MCF 10A (cell line): ENCODE data around the gene EFNB3. TPM values are rescaled to one million over a fixed set of nuclear protein-coding genes. Genes with fewer than 3 reads are reported as not detected.
A peak's percentile ranks its signal among the peaks of the same experiment; 100 is the strongest.

Source experiments
- Bru-seq: library from RNA; stranded (reverse); fragments of 400-500 nt; gene quantifications from one replicate; lab custom pipeline; 2021; lab: Mats Ljungman, UMichigan
- BruChase-seq, 2 experiments: library from RNA; stranded (reverse); fragments of 400-500 nt; gene quantifications; one replicate each; lab custom pipeline; 2021; lab: Mats Ljungman, UMichigan
- BruUV-seq: library from RNA; stranded (reverse); fragments of 400-500 nt; replicated peaks from 2 replicates; lab custom pipeline; 2021; lab: Mats Ljungman, UMichigan
- CTCF ChIA-PET: fragments of 300-600 bp; sonication (Branson Sonifier 250); formaldehyde crosslinking; extraction: SDS; loops from one replicate; lab custom pipeline; 2021; ENCODE audit warnings: antibody characterized with exemption, inconsistent platforms; lab: Yijun Ruan, JAX
- POLR2A ChIA-PET: fragments of 300-600, 350-650 bp; sonication (Branson Sonifier 250); formaldehyde crosslinking; extraction: SDS; loops from one replicate; lab custom pipeline; 2020; ENCODE audit warnings: antibody characterized with exemption, inconsistent platforms; lab: Yijun Ruan, JAX
- DNase-seq: peaks from one replicate; pipeline ENCODE4 v3.0.0-alpha.2; 2018; ENCODE audit not compliant: unreplicated experiment
- H3K27ac Mint-ChIP-seq: one replicate; pipeline ENCODE4 v1.8.0; 2022; ENCODE audit warnings: mild to moderate bottlenecking, low read depth, mixed read lengths; ENCODE audit not compliant: unreplicated experiment
- H3K27me3 Mint-ChIP-seq: one replicate; pipeline ENCODE4 v1.8.0; 2022; ENCODE audit warnings: mixed read lengths; ENCODE audit not compliant: insufficient read depth, unreplicated experiment
- H3K36me3 Mint-ChIP-seq: one replicate; pipeline ENCODE4 v1.8.0; 2022; ENCODE audit warnings: mild to moderate bottlenecking, moderate library complexity, mixed read lengths; ENCODE audit not compliant: insufficient read depth, unreplicated experiment
- H3K4me1 Mint-ChIP-seq: one replicate; pipeline ENCODE4 v1.8.0; 2022; ENCODE audit warnings: mixed read lengths; ENCODE audit not compliant: insufficient read depth, unreplicated experiment
- H3K4me3 Mint-ChIP-seq: one replicate; pipeline ENCODE4 v1.8.0; 2022; ENCODE audit warnings: mild to moderate bottlenecking, moderate library complexity, mixed read lengths; ENCODE audit not compliant: unreplicated experiment
- H3K9me3 Mint-ChIP-seq: one replicate; pipeline ENCODE4 v1.8.0; 2022; ENCODE audit warnings: mixed read lengths; ENCODE audit not compliant: unreplicated experiment
- intact Hi-C: fragments of 100-400 bp; cut with micrococcal nuclease; formaldehyde crosslinking; loops from 2 replicates; pipeline ENCODE4 v1.14.1; 2022
- long read RNA-seq: library from polyadenylated mRNA; stranded (forward); transcript quantifications from one replicate; pipeline ENCODE4 v2.0.0, GENCODE V29; 2022
- total RNA-seq: library from RNA; stranded (reverse); gene quantifications from 2 replicates; pipeline ENCODE4 v1.2.3, GENCODE V29; 2022
- TF ChIP-seq, protein P1 (sequence below): fragments of 200-600 bp; IDR thresholded peaks from one replicate; pipeline ENCODE4 v1.8.0; 2022; ENCODE audit warnings: antibody characterized with exemption, mild to moderate bottlenecking; ENCODE audit not compliant: unreplicated experiment

Gene EFNB3, protein sequence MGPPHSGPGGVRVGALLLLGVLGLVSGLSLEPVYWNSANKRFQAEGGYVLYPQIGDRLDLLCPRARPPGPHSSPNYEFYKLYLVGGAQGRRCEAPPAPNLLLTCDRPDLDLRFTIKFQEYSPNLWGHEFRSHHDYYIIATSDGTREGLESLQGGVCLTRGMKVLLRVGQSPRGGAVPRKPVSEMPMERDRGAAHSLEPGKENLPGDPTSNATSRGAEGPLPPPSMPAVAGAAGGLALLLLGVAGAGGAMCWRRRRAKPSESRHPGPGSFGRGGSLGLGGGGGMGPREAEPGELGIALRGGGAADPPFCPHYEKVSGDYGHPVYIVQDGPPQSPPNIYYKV
- total RNA-seq, result 1.3 and 1.4 TPM in 2 replicates
- percentile 15 among the genes with signal in this experiment for Bru-seq, nascent RNA
- percentile 36 among the genes with signal in this experiment for BruChase-seq, experiment 1, labeled RNA remaining after a 6-hour chase
- percentile 31 among the genes with signal in this experiment for BruChase-seq, experiment 2, labeled RNA remaining after a 2-hour chase
- long read RNA-seq, partial matches to known transcripts, result 1 of 2 reads
- long read RNA-seq, other reads (novel, unspliced or antisense), result 0 of 2 reads

DNA sequence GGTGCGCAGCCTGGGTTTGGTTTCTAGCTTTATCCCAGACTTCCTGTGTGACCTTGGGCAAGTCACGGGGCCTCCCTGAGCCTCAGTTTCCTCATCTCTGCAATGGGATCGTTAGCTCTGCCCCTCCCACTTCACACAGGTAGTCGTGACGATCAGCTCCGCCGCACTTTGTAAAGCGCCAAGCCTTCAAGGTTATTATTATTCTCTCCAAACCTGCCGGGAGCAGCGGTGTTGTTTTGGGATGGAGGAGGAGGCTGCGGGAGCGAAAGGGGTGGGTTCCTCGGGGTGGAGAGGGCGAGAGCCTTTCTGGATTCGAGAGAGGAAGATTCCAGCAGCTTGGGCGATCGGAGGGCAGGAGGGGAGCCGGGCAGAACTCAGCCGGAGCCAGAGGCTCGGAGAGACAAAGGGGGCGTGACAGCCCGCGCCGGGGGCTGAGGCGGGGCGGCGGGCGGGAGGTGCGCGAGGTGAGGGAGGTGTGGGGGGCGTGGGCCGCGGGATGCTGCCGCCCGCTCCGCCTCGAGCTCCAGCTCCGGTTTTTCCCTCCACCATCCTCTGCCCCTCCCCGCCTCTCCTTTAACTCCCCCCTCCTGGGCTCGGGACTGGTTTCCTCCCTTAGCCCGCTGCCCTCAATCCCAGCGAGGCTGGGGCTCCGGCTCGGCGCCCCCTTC is at the start of gene EFNB3:
Gene EFNB3 (plus strand): TSS at position 602 of the 668 bp plus-strand sequence. CDS start 397 bp downstream, outside the sequence.
- Mint-ChIP-seq H3K27me3 (peaks cover 23% of the 10 kb centered on the region), H3K4me1 (peaks cover 6% of the 10 kb centered on the region), H3K9me3 (no peaks in the 10 kb centered on the region), H3K27ac (no peak within 1 kb of the TSS), H3K36me3 (peaks cover 11% of the 10 kb centered on the region), H3K4me3 (peak within 1 kb of the TSS; percentile 76)
- POLR2A ChIA-PET, result interaction anchor here (0.9 to 3.7 kb wide), 2 partner anchors 12 to 18 kb away, joined by 3 to 18 read pairs; partner anchors contain the start of genes DNAH2 and TP53
- CTCF ChIA-PET, result interaction anchor here (0.5 to 2.4 kb wide), 3 partner anchors 12 to 286 kb away, joined by 3 to 11 read pairs (median 3); partner anchors contain the start of gene DNAH2
- TF ChIP-seq, protein P1, sequence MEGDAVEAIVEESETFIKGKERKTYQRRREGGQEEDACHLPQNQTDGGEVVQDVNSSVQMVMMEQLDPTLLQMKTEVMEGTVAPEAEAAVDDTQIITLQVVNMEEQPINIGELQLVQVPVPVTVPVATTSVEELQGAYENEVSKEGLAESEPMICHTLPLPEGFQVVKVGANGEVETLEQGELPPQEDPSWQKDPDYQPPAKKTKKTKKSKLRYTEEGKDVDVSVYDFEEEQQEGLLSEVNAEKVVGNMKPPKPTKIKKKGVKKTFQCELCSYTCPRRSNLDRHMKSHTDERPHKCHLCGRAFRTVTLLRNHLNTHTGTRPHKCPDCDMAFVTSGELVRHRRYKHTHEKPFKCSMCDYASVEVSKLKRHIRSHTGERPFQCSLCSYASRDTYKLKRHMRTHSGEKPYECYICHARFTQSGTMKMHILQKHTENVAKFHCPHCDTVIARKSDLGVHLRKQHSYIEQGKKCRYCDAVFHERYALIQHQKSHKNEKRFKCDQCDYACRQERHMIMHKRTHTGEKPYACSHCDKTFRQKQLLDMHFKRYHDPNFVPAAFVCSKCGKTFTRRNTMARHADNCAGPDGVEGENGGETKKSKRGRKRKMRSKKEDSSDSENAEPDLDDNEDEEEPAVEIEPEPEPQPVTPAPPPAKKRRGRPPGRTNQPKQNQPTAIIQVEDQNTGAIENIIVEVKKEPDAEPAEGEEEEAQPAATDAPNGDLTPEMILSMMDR, result no peak
- intact Hi-C loops, result no loop called here
- no TSS peak for BruUV-seq
- DNase-seq, result peak; percentile 28

- CTCF ChIA-PET, result no interaction called here
- H3K27ac Mint-ChIP-seq, result no peak overlapping the region
- POLR2A ChIA-PET, result no interaction called here
- H3K4me1 Mint-ChIP-seq, result peaks cover 13% of the 10 kb centered on the region
- DNase-seq, result no peak
- H3K36me3 Mint-ChIP-seq, result peaks cover 5% of the 10 kb centered on the region
- no TSS peak for BruUV-seq
- TF ChIP-seq, protein P1, result no peak
- H3K27me3 Mint-ChIP-seq, result peaks cover 66% of the 10 kb centered on the region
- intact Hi-C loops, result no loop called here
- H3K9me3 Mint-ChIP-seq, result no peaks in the 10 kb centered on the region
- H3K4me3 Mint-ChIP-seq, result no peak overlapping the region
These were observed 49.5 kb upstream of the EFNB3 start for GRCh38 chr17:7655541-7655840.

DNA sequence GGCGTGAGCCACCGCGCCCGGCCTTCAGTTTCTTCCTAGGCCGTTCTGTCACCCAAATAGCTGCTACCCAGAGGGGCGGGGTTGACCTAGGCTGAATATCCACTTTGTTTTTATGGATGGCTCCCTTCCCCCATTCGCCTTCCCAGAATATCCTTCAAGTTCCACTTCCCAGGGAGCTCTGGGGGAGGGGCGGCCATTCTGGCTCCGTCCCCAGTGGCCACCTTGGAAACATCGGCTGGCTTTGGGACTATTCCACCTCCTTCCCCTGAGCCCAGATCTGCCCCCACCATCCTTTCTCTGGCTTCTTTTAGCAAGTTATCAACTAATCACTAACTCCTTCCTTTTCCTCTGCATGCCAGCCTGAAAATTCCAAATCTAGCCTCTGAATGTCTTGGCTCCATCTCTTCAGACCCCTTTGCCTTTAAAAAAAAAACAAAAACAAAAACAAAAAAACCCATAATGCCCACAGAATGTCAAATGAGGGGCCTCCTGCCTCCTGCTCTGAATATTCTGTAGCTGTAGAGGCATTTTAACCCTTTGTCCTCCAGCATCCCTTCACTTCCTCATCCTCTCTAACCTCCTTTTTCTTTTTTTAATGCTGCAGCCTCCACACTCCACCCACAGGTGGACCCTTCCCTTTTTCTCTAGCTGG is 47.9 kb upstream of the EFNB3 start:
- H3K36me3 Mint-ChIP-seq, result no peaks in the 10 kb centered on the region
- POLR2A ChIA-PET, result interaction anchor here (1.8 kb wide), 1 partner anchor 29 kb away, joined by 5 read pairs; no protein-coding TSS in a partner anchor
- BruUV-seq, result no TSS peak

More for the DNA sequence above, 47.9 kb upstream of the EFNB3 start:
- H3K4me3 Mint-ChIP-seq, result no peak overlapping the region
- H3K9me3 Mint-ChIP-seq, result no peaks in the 10 kb centered on the region
- DNase-seq, result no peak
- H3K27ac Mint-ChIP-seq, result no peak overlapping the region
- H3K27me3 Mint-ChIP-seq, result peaks cover 50% of the 10 kb centered on the region
- H3K4me1 Mint-ChIP-seq, result peaks cover 6% of the 10 kb centered on the region
- TF ChIP-seq, protein P1, result no peak
- CTCF ChIA-PET, result interaction anchor here (0.6 to 1.6 kb wide), 4 partner anchors 10 to 31 kb away, joined by 3 to 4 read pairs (median 4); no protein-coding TSS in a partner anchor
- intact Hi-C loops, result no loop called here
